ENCODE data around the gene FAM135A. TPM values are rescaled to one million over a fixed set of nuclear protein-coding genes. Genes with fewer than 3 reads are reported as not detected.

FAM135A gene
- total and polyA plus RNA-seq, 2 experiments from 2014 or later, result 35.2 to 68.7 TPM

DNA sequence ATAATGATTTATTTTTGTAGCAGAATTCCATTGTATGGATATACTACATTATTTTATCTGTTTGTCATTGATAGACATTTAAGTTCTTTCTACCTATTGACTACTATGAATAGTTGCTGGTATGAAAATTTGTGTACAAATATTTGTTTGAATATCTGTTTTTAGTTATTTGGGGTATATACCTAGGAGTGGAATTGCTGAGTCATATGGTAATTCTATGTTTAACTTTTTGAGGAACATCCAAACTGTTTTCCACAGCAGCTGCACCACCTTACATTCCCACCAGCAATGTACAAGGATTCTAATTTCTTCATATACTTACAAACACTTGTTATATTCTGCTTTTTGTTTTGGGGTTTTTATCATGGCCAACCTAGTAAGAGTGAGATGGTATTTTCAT is 97.3 kb downstream of the FAM135A start (continued):
- TF ChIP-seq, protein P1, sequence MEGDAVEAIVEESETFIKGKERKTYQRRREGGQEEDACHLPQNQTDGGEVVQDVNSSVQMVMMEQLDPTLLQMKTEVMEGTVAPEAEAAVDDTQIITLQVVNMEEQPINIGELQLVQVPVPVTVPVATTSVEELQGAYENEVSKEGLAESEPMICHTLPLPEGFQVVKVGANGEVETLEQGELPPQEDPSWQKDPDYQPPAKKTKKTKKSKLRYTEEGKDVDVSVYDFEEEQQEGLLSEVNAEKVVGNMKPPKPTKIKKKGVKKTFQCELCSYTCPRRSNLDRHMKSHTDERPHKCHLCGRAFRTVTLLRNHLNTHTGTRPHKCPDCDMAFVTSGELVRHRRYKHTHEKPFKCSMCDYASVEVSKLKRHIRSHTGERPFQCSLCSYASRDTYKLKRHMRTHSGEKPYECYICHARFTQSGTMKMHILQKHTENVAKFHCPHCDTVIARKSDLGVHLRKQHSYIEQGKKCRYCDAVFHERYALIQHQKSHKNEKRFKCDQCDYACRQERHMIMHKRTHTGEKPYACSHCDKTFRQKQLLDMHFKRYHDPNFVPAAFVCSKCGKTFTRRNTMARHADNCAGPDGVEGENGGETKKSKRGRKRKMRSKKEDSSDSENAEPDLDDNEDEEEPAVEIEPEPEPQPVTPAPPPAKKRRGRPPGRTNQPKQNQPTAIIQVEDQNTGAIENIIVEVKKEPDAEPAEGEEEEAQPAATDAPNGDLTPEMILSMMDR (conservative IDR thresholded peaks at IDR 0.05; ENCODE audit: low read depth in 2 of 2), result no peak
- TF ChIP-seq ZNF114 (CRISPR knock-in tag; IDR thresholded peaks at IDR 0.05) (no peak), STAT1 (IDR thresholded peaks at IDR 0.05; ENCODE audit: unreplicated experiment) (no peak), ZNF331 (CRISPR knock-in tag; IDR thresholded peaks at IDR 0.05; ENCODE audit: low read depth) (no peak)
- TF ChIP-seq, protein P2, sequence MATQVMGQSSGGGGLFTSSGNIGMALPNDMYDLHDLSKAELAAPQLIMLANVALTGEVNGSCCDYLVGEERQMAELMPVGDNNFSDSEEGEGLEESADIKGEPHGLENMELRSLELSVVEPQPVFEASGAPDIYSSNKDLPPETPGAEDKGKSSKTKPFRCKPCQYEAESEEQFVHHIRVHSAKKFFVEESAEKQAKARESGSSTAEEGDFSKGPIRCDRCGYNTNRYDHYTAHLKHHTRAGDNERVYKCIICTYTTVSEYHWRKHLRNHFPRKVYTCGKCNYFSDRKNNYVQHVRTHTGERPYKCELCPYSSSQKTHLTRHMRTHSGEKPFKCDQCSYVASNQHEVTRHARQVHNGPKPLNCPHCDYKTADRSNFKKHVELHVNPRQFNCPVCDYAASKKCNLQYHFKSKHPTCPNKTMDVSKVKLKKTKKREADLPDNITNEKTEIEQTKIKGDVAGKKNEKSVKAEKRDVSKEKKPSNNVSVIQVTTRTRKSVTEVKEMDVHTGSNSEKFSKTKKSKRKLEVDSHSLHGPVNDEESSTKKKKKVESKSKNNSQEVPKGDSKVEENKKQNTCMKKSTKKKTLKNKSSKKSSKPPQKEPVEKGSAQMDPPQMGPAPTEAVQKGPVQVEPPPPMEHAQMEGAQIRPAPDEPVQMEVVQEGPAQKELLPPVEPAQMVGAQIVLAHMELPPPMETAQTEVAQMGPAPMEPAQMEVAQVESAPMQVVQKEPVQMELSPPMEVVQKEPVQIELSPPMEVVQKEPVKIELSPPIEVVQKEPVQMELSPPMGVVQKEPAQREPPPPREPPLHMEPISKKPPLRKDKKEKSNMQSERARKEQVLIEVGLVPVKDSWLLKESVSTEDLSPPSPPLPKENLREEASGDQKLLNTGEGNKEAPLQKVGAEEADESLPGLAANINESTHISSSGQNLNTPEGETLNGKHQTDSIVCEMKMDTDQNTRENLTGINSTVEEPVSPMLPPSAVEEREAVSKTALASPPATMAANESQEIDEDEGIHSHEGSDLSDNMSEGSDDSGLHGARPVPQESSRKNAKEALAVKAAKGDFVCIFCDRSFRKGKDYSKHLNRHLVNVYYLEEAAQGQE (IDR thresholded peaks at IDR 0.05; ENCODE audit: unreplicated experiment), result no peak
- TF ChIP-seq, protein P3, sequence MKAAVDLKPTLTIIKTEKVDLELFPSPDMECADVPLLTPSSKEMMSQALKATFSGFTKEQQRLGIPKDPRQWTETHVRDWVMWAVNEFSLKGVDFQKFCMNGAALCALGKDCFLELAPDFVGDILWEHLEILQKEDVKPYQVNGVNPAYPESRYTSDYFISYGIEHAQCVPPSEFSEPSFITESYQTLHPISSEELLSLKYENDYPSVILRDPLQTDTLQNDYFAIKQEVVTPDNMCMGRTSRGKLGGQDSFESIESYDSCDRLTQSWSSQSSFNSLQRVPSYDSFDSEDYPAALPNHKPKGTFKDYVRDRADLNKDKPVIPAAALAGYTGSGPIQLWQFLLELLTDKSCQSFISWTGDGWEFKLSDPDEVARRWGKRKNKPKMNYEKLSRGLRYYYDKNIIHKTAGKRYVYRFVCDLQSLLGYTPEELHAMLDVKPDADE (IDR thresholded peaks at IDR 0.05), result no peak

DNA sequence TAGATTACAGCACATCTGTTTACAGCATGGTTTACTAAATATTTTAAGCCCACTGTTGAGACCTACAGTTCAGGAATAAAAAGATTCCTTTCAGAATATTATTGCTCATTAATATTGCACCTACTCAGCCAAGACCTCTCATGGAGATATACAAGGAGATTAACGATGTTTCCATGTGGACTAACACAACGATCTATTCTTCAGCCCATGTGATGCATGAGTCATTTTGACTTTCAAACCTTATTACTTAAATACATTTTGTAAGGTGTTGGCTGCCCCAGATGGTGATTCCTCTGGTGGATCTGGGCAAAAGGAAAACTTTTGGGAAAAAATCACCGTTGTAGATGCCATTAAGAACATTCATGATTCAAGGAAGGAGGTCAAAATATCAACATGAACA is 105.4 kb downstream of the FAM135A start:
- H3K27me3 Mint-ChIP-seq (ENCODE audit: insufficient read depth, low read depth, poor library complexity), result no peaks in the 10 kb centered on the region
- TF ChIP-seq NANOG (IDR thresholded peaks at IDR 0.05; ENCODE audit: borderline replicate concordance) (no peak), EZH2phosphoT487 (IDR thresholded peaks at IDR 0.05; ENCODE audit: unreplicated experiment) (no peak)
- TF ChIP-seq, protein P4, sequence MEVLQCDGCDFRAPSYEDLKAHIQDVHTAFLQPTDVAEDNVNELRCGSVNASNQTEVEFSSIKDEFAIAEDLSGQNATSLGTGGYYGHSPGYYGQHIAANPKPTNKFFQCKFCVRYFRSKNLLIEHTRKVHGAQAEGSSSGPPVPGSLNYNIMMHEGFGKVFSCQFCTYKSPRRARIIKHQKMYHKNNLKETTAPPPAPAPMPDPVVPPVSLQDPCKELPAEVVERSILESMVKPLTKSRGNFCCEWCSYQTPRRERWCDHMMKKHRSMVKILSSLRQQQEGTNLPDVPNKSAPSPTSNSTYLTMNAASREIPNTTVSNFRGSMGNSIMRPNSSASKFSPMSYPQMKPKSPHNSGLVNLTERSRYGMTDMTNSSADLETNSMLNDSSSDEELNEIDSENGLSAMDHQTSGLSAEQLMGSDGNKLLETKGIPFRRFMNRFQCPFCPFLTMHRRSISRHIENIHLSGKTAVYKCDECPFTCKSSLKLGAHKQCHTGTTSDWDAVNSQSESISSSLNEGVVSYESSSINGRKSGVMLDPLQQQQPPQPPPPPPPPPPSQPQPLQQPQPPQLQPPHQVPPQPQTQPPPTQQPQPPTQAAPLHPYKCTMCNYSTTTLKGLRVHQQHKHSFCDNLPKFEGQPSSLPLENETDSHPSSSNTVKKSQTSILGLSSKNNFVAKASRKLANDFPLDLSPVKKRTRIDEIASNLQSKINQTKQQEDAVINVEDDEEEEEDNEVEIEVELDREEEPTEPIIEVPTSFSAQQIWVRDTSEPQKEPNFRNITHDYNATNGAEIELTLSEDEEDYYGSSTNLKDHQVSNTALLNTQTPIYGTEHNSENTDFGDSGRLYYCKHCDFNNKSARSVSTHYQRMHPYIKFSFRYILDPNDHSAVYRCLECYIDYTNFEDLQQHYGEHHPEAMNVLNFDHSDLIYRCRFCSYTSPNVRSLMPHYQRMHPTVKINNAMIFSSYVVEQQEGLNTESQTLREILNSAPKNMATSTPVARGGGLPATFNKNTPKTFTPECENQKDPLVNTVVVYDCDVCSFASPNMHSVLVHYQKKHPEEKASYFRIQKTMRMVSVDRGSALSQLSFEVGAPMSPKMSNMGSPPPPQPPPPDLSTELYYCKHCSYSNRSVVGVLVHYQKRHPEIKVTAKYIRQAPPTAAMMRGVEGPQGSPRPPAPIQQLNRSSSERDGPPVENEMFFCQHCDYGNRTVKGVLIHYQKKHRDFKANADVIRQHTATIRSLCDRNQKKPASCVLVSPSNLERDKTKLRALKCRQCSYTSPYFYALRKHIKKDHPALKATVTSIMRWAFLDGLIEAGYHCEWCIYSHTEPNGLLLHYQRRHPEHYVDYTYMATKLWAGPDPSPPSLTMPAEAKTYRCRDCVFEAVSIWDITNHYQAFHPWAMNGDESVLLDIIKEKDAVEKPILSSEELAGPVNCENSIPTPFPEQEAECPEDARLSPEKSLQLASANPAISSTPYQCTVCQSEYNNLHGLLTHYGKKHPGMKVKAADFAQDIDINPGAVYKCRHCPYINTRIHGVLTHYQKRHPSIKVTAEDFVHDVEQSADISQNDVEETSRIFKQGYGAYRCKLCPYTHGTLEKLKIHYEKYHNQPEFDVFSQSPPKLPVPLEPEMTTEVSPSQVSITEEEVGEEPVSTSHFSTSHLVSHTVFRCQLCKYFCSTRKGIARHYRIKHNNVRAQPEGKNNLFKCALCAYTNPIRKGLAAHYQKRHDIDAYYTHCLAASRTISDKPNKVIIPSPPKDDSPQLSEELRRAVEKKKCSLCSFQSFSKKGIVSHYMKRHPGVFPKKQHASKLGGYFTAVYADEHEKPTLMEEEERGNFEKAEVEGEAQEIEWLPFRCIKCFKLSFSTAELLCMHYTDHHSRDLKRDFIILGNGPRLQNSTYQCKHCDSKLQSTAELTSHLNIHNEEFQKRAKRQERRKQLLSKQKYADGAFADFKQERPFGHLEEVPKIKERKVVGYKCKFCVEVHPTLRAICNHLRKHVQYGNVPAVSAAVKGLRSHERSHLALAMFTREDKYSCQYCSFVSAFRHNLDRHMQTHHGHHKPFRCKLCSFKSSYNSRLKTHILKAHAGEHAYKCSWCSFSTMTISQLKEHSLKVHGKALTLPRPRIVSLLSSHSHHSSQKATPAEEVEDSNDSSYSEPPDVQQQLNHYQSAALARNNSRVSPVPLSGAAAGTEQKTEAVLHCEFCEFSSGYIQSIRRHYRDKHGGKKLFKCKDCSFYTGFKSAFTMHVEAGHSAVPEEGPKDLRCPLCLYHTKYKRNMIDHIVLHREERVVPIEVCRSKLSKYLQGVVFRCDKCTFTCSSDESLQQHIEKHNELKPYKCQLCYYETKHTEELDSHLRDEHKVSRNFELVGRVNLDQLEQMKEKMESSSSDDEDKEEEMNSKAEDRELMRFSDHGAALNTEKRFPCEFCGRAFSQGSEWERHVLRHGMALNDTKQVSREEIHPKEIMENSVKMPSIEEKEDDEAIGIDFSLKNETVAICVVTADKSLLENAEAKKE (CRISPR knock-in tag; IDR thresholded peaks at IDR 0.05), result no peak
- TF ChIP-seq, protein P2 (IDR thresholded peaks at IDR 0.05; ENCODE audit: unreplicated experiment), result no peak

More for the DNA sequence above, 105.4 kb downstream of the FAM135A start:
- ATAC-seq (no peak), DNase-seq (ENCODE audit: low spot score) (no peak)
- Mint-ChIP-seq H3K36me3 (ENCODE audit: low read depth) (peaks cover 4% of the 10 kb centered on the region; the same call in 1 of the 3 replicates), H3K4me3 (no peak overlapping the region), H3K9me3 (no peaks in the 10 kb centered on the region), H3K27ac (no peak overlapping the region; the same call in 1 of the 2 replicates), H3K4me1 (no peaks in the 10 kb centered on the region)
- H3K4me1 ChIP-seq (ENCODE audit: insufficient read depth), result no peaks in the 10 kb centered on the region
- H3K4me3 ChIP-seq, result no peak overlapping the region
- H3K4me2 ChIP-seq, result no peak overlapping the region
- H3K79me2 ChIP-seq (replicated peaks; ENCODE audit: insufficient read depth), result no peaks in the 10 kb centered on the region
- peaks cover 5% of the 10 kb centered on the region; the same call in 1 of the 2 replicates for H3K36me3 ChIP-seq (ENCODE audit: insufficient read depth)
- no peaks in the 10 kb centered on the region for H4K20me1 ChIP-seq (replicated peaks; ENCODE audit: insufficient read depth)
- no peak overlapping the region for H2AFZ ChIP-seq
- H3K27me3 ChIP-seq (ENCODE audit: insufficient read depth), result no peaks in the 10 kb centered on the region
- H3F3A ChIP-seq (replicated peaks; ENCODE audit: low read depth), result no peaks in the 10 kb centered on the region
- H3K27ac ChIP-seq (ENCODE audit: low read depth), result no peak overlapping the region
- no peaks in the 10 kb centered on the region for H3K9me2 ChIP-seq (ENCODE audit: insufficient read depth)
